ENCODE measurements around the gene VSIG2. TPM values are rescaled to one million over a fixed set of nuclear protein-coding genes. Genes with fewer than 3 reads are reported as not detected.
A peak's percentile ranks its signal among the peaks of the same experiment; 100 is the strongest.

VSIG2 gene
- polyA plus RNA-seq (ENCODE audit: low read depth in 6 of 6) = under 1 TPM in 1 of 6 donors, not detected in 5; 0.29 TPM

DNA sequence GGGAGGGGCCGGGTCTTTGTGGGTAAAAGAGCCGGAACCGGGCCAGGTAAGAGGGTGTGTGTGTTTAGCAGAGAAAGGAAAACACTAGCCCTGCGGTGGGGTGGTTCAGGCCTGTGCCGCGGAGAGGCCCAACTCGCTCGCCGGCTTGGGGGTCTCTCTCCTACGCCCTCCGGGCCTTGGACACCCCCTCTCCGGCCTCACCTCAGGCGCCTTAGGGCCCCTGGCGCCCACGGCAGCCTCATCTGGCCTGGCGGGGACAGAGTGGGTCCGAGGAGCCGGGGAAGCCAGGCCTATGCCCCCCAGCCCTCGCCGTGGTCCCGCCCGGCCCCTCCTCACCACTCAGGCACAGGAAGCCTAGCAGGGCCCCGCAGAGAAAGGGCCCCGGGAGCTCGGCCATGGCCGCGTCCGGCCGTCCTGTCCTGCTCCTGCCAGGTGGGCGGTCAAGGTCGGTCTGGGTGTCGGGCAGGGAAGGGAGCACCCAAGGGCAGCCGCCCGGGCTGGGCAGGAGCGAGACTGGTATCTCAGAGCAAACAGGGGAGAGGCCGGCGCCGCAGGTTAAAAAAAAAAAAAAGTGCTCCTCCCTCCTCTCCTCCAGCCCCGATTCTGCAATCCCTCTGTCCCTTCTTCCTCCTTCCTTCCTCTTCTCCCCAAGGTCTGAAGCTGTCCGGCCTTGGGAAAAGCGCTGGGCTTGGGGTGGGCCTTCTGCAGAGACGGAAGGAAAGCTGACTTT lies at the start of gene VSIG2:
Gene VSIG2 (minus strand): TSS at position 515 of the 730 bp plus-strand sequence. CDS start 118 bp downstream, at position 397.
- H3K4me3 Mint-ChIP-seq = peak within 1 kb of the TSS in 4 of 8 donors; percentile 29 to 56 (median 46)
- peaks cover 0 to 6% of the 10 kb centered on the region in 2 donors for H3K36me3 Mint-ChIP-seq
- H3K27me3 Mint-ChIP-seq = no peaks in the 10 kb centered on the region
- peaks cover 38 to 58% (median 46%) of the 10 kb centered on the region in 3 donors for H3K4me1 Mint-ChIP-seq
- H3K27ac Mint-ChIP-seq = peak within 1 kb of the TSS in 3 of 6 donors; percentile 14 to 66 (median 41)
- ATAC-seq (ENCODE audit: low read depth in 2 of 2) = no peak
- no peak for DNase-seq
- no peaks in the 10 kb centered on the region for H3K9me3 Mint-ChIP-seq

GRCh38 chr11:124801014-124801413 lies 49.0 kb upstream of the VSIG2 start:
- DNase-seq (no peak), ATAC-seq (ENCODE audit: low read depth in 2 of 2) (no peak)
- peak overlapping the region; percentile 88 to 98 (median 94) for H3K4me3 Mint-ChIP-seq
- no peaks in the 10 kb centered on the region for H3K9me3 Mint-ChIP-seq
- H3K4me1 Mint-ChIP-seq = peaks cover 14 to 24% (median 17%) of the 10 kb centered on the region in 3 donors
- H3K36me3 Mint-ChIP-seq = peaks cover 11 to 13% of the 10 kb centered on the region in 2 donors
- peak overlapping the region; percentile 93 to 98 (median 96) for H3K27ac Mint-ChIP-seq
- peaks cover 0 to 5% (median 0%) of the 10 kb centered on the region in 3 donors for H3K27me3 Mint-ChIP-seq

DNA sequence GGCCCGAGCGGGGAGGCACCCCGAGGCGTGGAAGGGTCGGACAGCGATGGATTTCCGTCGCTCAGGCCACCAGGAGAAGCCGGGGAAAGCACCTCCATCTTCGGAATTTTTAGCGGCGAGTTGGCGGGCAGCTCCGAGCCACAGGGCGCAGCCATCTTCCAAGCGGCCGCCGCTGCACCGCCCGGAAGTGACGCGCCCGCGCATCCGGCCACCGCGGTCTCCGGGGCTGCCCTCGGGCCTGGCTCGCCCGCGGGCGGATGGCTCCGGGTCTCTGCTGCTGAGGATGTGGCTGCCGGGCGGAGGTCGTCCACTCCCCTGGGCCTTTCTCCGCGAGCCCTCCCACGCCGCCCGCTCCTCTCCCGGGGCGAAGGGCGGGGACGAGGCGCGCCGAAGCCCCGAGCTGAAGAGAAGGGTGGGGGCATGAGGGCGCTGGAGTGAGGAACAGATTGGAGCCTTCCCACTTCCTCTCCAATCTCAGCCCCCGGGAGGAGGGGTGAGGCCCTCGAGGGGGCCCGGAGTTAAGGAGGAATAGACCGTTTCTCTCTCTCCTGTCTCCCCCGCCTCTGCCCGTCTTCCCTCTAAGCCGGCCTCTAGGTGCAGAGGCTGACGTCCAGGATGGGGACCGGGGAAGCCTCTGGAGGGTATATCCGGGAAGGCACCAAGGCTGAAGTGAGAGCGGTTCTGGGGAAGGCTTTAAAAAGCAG lies 48.3 kb upstream of the VSIG2 start, which contains the start of gene MSANTD2:
Gene MSANTD2 (minus strand): TSS at position 181 of the 704 bp plus-strand sequence. CDS start 26 bp downstream, at position 155.
- H3K27me3 Mint-ChIP-seq = peaks cover 0 to 5% (median 0%) of the 10 kb centered on the region in 3 donors
- H3K27ac Mint-ChIP-seq = peak within 1 kb of the TSS; percentile 93 to 98 (median 97)
- no peaks in the 10 kb centered on the region for H3K9me3 Mint-ChIP-seq
- ATAC-seq (ENCODE audit: low read depth in 2 of 2) (peak; percentile 81 to 86), DNase-seq (peak; percentile 83)
- H3K4me3 Mint-ChIP-seq = peak within 1 kb of the TSS; percentile 88 to 98 (median 96)
- H3K36me3 Mint-ChIP-seq = peaks cover 5 to 7% of the 10 kb centered on the region in 2 donors
- peaks cover 14 to 24% (median 17%) of the 10 kb centered on the region in 3 donors for H3K4me1 Mint-ChIP-seq

DNA sequence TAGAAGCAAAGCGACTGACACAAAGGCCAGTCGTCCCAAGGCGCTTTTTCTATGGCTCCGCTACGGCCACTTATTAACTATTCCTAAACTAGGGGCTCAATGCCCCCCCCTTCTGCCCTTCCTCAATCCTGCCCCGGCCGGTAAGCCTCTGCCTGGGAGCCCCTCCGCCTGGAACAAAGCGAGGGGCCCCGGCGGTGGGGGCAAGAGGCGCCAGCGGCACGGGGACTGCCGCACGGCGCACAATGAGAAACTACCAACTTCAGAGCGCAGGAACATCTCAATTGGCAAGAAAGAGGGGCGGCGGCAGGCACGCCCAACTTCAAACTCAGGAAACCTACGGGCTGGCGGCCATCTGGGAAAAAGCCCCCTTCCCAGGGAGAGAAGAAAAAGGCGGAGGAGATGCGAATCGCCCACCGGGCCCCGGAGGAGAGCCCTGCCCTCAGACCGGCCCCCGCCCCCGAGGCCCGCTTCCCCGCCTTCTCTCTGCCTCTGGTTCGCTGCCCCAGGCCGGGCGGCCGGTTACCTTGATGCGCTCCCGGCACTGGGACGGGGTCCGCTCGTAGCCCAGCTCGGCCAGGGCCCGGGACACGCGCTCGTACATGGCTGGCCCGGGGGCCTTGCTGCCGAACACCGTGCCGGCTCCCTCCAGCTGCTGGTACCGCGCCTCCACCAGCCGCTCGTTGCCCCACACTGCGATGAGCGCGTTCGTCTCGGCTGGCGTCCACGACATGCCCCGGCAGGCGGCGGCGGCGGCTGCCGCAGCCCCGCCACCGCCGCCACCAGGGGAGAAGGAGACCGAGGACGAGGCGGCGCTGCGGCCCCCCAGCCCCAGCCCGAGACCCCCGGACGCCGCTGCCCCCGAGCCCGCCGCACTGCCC lies 47.5 kb upstream of the VSIG2 start:
- H3K9me3 Mint-ChIP-seq = no peaks in the 10 kb centered on the region
- peaks cover 14 to 28% (median 17%) of the 10 kb centered on the region in 3 donors for H3K4me1 Mint-ChIP-seq

DNA sequence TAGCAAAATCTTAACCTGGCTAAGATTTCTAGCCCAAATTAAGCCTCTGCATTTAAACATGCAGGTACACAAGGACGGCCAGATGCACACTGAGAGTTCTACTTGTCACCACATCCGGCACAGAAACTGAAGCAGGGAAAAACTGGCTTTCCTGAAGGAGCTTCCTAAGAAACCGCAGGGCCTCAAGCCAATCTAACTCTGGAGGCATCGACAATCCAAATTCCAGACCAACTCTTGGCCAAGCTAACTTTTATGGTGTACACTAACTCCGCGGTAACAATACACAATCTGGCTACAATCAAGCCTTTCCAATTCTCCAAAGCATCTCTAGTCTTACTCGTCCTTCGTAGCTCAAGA lies 46.9 kb upstream of the VSIG2 start:
- Mint-ChIP-seq H3K27ac (peak overlapping the region; percentile 70 to 98 (median 97)), H3K36me3 (no peaks in the 10 kb centered on the region), H3K4me3 (peak overlapping the region; percentile 88 to 98 (median 95)), H3K9me3 (no peaks in the 10 kb centered on the region), H3K4me1 (peaks cover 14 to 28% (median 17%) of the 10 kb centered on the region in 3 donors), H3K27me3 (no peaks in the 10 kb centered on the region)
- ATAC-seq (ENCODE audit: low read depth in 2 of 2) = no peak
- peak; percentile 5 for DNase-seq

More for the DNA sequence above, 47.5 kb upstream of the VSIG2 start:
- Mint-ChIP-seq H3K27me3 (peaks cover 0 to 4% (median 0%) of the 10 kb centered on the region in 3 donors), H3K36me3 (no peaks in the 10 kb centered on the region), H3K4me3 (peak overlapping the region; percentile 88 to 98 (median 95)), H3K27ac (peak overlapping the region; percentile 93 to 98 (median 97))
- DNase-seq = peak; percentile 41
- ATAC-seq (ENCODE audit: low read depth in 2 of 2) = peak; percentile 55 to 58

DNA sequence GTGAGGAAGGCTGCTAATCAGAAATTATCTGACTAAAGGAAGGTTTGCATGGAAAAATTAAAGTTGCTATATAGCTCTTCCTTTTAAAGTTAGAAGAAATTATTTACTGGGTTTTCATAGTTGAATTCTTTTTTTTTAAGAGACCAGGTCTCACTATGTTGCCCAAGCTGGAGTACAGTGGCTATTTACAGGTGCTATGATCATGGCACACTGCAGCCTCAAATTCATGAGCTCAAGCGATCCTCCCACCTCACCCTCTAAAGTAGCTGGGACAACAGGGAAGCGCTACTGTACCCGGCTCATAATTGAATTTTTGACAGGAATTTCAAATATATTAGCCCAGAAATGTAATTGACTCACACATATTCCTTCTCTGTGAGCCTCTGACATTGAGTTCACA lies 44.3 kb upstream of the VSIG2 start:
- Mint-ChIP-seq H3K9me3 (no peaks in the 10 kb centered on the region), H3K4me1 (peaks cover 27 to 36% (median 33%) of the 10 kb centered on the region in 3 donors), H3K27ac (no peak overlapping the region), H3K4me3 (peak overlapping the region in 1 of 8 donors; percentile 7), H3K27me3 (no peaks in the 10 kb centered on the region), H3K36me3 (no peaks in the 10 kb centered on the region)
- no peak for DNase-seq
- ATAC-seq (ENCODE audit: low read depth in 2 of 2) = no peak

- DNase-seq = peak; percentile 40
- H3K36me3 Mint-ChIP-seq = no peaks in the 10 kb centered on the region
- no peak overlapping the region for H3K4me3 Mint-ChIP-seq
- H3K27ac Mint-ChIP-seq = no peak overlapping the region
- ATAC-seq (ENCODE audit: low read depth in 2 of 2) = peak; percentile 80 to 81
- H3K4me1 Mint-ChIP-seq = peaks cover 23 to 31% (median 27%) of the 10 kb centered on the region in 3 donors
- H3K9me3 Mint-ChIP-seq = no peaks in the 10 kb centered on the region
- H3K27me3 Mint-ChIP-seq = no peaks in the 10 kb centered on the region
Measured at GRCh38 chr11:124793466-124794278, 41.6 kb upstream of the VSIG2 start.

DNA sequence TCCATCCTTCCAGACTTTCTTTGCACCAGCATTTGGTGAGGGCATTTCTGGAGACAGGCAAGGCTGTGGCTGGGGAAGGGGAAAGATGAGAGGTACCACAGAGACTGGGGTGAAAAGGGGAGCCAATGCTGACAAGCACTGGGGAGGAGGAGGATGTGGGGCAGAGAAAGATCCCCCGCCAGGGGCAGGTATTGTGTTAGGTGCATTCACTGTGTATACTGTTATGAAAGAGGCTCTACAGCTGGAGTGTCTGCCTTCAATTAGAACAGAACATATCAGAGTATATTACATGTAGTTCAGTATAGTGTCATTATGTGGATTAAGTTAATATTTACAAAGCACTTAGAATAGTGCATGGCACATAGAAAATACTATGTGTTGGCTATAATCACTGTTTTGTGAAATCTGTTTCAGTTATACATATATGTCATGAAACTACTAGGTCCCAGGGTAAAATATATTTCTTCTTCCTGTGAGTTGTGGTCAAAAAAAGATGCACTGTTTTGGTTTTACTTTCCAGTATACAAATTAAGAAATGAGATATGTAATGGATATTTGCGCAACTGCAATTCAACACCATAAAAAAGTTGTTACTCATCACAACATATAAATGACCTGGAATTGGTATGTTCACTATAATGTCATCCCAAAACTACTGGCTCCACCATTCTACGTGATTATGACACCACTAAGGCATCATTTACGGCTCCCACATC lies 39.7 kb upstream of the VSIG2 start:
- H3K27me3 Mint-ChIP-seq = no peaks in the 10 kb centered on the region
- peaks cover 23 to 26% (median 24%) of the 10 kb centered on the region in 3 donors for H3K4me1 Mint-ChIP-seq
- H3K36me3 Mint-ChIP-seq = no peaks in the 10 kb centered on the region
- H3K9me3 Mint-ChIP-seq = no peaks in the 10 kb centered on the region
- H3K27ac Mint-ChIP-seq = peak overlapping the region in 1 of 6 donors; percentile 5
- DNase-seq = no peak
- no peak overlapping the region for H3K4me3 Mint-ChIP-seq
- ATAC-seq (ENCODE audit: low read depth in 2 of 2) = no peak

GRCh38 chr11:124788521-124788920 lies 36.5 kb upstream of the VSIG2 start:
- Mint-ChIP-seq H3K9me3 (no peaks in the 10 kb centered on the region), H3K36me3 (no peaks in the 10 kb centered on the region), H3K27me3 (no peaks in the 10 kb centered on the region), H3K4me1 (peaks cover 21 to 29% (median 26%) of the 10 kb centered on the region in 3 donors), H3K27ac (peak overlapping the region in 1 of 6 donors; percentile 11), H3K4me3 (no peak overlapping the region)
- DNase-seq (no peak), ATAC-seq (ENCODE audit: low read depth in 2 of 2) (no peak)

DNA sequence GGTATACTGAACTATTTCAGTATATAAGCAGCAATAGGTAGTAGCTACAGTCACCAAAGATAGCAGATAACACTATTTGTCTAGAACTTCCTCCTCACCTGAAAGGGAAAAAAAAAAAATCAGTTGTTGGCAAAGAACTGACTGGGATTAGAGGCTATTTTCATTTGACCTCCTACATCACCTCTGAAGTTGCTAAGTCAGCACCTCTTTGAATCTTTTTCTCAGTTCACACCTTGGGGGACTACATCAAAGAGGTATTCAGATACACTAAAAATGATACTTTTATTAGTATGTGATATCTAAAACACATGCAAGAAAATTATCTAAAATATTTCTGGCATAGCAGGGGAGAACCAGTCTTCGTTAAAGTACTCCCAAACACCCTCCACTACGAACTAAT lies 32.0 kb upstream of the VSIG2 start:
- DNase-seq = no peak
- no peak for ATAC-seq (ENCODE audit: low read depth in 2 of 2)
- no peaks in the 10 kb centered on the region for H3K36me3 Mint-ChIP-seq
- H3K9me3 Mint-ChIP-seq = no peaks in the 10 kb centered on the region
- H3K27ac Mint-ChIP-seq = no peak overlapping the region
- H3K4me3 Mint-ChIP-seq = no peak overlapping the region
- no peaks in the 10 kb centered on the region for H3K27me3 Mint-ChIP-seq
- peaks cover 0 to 10% (median 0%) of the 10 kb centered on the region in 3 donors for H3K4me1 Mint-ChIP-seq

GRCh38 chr11:124783002-124783401 lies 30.9 kb upstream of the VSIG2 start:
- peak overlapping the region in 1 of 6 donors; percentile 31 for H3K27ac Mint-ChIP-seq
- peaks cover 0 to 7% (median 6%) of the 10 kb centered on the region in 3 donors for H3K4me1 Mint-ChIP-seq
- no peak for ATAC-seq (ENCODE audit: low read depth in 2 of 2)
- peaks cover 4 to 9% of the 10 kb centered on the region in 2 donors for H3K36me3 Mint-ChIP-seq
- DNase-seq = no peak
- H3K4me3 Mint-ChIP-seq = no peak overlapping the region
- no peaks in the 10 kb centered on the region for H3K27me3 Mint-ChIP-seq
- H3K9me3 Mint-ChIP-seq = no peaks in the 10 kb centered on the region

DNA sequence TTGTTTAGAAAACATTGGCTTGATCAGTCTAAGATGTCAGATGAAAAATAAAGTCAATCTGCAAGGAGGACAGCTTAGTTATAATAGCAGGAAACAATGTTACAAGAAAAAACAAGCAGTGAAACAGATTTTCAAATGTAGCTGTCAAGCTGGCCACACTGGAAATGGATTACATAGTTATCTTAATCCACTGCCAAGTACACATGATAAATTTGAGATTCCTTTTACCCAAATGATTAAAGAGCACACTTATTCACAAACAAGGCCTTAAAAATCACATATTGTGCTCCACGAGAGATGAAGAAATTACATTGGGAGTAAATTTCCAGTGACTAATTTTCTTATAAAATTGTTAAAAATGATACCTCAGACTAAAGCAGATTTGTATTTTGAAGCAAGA lies 27.5 kb upstream of the VSIG2 start:
- Mint-ChIP-seq H3K36me3 (peaks cover 10% of the 10 kb centered on the region in 2 donors), H3K4me1 (peaks cover 19 to 34% (median 26%) of the 10 kb centered on the region in 3 donors)
- ATAC-seq (ENCODE audit: low read depth in 2 of 2) = no peak

More for the DNA sequence above, 27.5 kb upstream of the VSIG2 start:
- H3K27ac Mint-ChIP-seq = no peak overlapping the region
- no peak for DNase-seq
- H3K4me3 Mint-ChIP-seq = no peak overlapping the region
- no peaks in the 10 kb centered on the region for H3K27me3 Mint-ChIP-seq
- no peaks in the 10 kb centered on the region for H3K9me3 Mint-ChIP-seq

Data from naive B cell (primary cell).